GM12865 (cell line): ENCODE results near the gene EYA3.

Source experiments
- DNase-seq: peaks from one replicate; pipeline ENCODE4 v3.0.0; 2010; ENCODE audit warnings: low read depth
- H3K4me3 ChIP-seq: 2 replicates; pipeline ENCODE4 v1.5.1; 2011; ENCODE audit warnings: mild to moderate bottlenecking, low read depth, low read length, control low read depth
- CTCF ChIP-seq: IDR thresholded peaks from 2 replicates; pipeline ENCODE4 v1.5.1; 2011; ENCODE audit warnings: low read length, control low read depth, low read depth, inconsistent platforms; ENCODE audit not compliant: insufficient read depth; ENCODE audit errors: missing control alignments

The EYA3 gene

GRCh38 chr1:28087614-28088167, 719 bp downstream of the EYA3 start:
- H3K4me3 ChIP-seq: peak overlapping the region; percentile 85
- DNase-seq: peak; percentile 67
- no peak for TF ChIP-seq CTCF

- DNase-seq: no peak
- H3K4me3 ChIP-seq: peak overlapping the region; percentile 85
- no peak for TF ChIP-seq CTCF
Measured at GRCh38 chr1:28086651-28087050, 1.8 kb downstream of the EYA3 start.

DNA sequence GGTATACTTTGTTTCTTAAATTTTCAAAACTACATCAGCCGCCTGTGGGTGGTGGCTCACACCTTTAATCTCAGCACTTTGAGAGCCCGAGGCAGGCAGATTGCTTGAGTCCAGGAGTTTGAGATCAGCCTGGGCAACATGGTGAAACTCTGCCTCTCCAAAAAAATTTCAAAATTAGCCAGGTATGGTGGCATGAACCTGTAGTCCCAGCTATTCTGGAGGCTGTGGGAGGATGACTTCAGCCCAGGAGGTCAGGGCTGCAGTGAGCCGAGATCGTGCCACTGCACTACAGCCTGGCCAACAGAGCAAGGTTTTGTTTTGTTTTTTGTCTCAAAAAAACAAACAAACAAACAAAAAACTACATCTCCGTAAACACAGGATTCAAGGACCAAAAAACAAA, 3.3 kb downstream of the EYA3 start:
- peak overlapping the region; percentile 85 for H3K4me3 ChIP-seq
- DNase-seq: no peak
- TF ChIP-seq CTCF: no peak

GRCh38 chr1:28083876-28084275, 4.5 kb downstream of the EYA3 start:
- no peak for DNase-seq
- peak overlapping the region; percentile 14; the same call in 1 of the 2 replicates for H3K4me3 ChIP-seq
- TF ChIP-seq CTCF: no peak

GRCh38 chr1:28078680-28079626, 9.5 kb downstream of the EYA3 start:
- TF ChIP-seq CTCF: no peak
- DNase-seq: no peak
- H3K4me3 ChIP-seq: no peak overlapping the region

DNA sequence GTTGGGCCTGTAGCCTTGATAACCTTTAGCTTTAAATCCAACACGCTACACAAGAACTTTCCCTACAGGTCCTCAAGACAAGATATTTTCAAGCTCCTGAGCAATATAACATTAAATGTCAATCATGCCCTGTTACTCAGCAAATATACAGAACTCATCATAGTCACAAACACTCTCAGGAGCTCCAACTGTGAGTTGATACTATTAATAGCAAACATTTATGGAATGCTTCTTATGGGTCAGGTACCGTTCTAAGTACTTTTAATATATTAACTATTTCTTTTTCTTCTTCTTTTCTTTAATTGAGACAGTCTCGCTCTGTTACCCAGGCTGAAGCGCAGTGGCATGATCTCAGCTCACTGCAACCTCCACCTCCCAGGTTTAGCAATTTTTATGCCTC, 10.1 kb downstream of the EYA3 start:
- DNase-seq: no peak
- no peak overlapping the region for H3K4me3 ChIP-seq
- no peak for TF ChIP-seq CTCF
